Stimulated activated naive CD8-positive, alpha-beta T cell treated with anti-CD3 and anti-CD28 coated beads, Interleukin-15, amount 100 ng/mL, for 72 hours (primary cell): Measurements from ENCODE around the gene OR3A2.
"Not testable (repeated sequence)": the region's sequence is repeated elsewhere in the genome, so short reads cannot be mapped to it uniquely, and the experiment has no call there.

Source experiments
- ATAC-seq: fragments of 150-1000 bp; cut with Tn5 transposase; 2 replicates; pipeline ENCODE4 v1.10.0; 2021; ENCODE audit warnings: mild to moderate bottlenecking, moderate library complexity
- DNase-seq, 2 donors: peaks; one replicate each; pipeline ENCODE4 v3.0.0; 2021 to 2022
- H3K27ac Mint-ChIP-seq, 2 donors: one replicate each; pipeline ENCODE4 v1.8.0; 2022; ENCODE audit warnings: mild to moderate bottlenecking in 2 of 2, mixed read lengths in 2 of 2, moderate library complexity in 2 of 2
- H3K27me3 Mint-ChIP-seq: one replicate; pipeline ENCODE4 v1.8.0; 2022; ENCODE audit warnings: mixed read lengths
- H3K4me1 Mint-ChIP-seq: one replicate; pipeline ENCODE4 v1.8.0; 2022; ENCODE audit warnings: mild to moderate bottlenecking, mixed read lengths
- H3K4me3 Mint-ChIP-seq, 2 donors: one replicate each; pipeline ENCODE4 v1.8.0; 2022; ENCODE audit warnings: mild to moderate bottlenecking in 2 of 2, mixed read lengths in 2 of 2, moderate library complexity in 1 of 2
- H3K9me3 Mint-ChIP-seq, 2 donors: one replicate each; pipeline ENCODE4 v1.8.0; 2022; ENCODE audit warnings: mixed read lengths in 2 of 2

Gene OR3A2

GRCh38 chr17:3385869-3386816 lies at the start of gene OR3A2:
Gene OR3A2, minus strand, starts transcription at chr17:3386308.
- ATAC-seq: peak; percentile 93
- peaks cover 20% of the 10 kb centered on the region for H3K27me3 Mint-ChIP-seq
- H3K4me3 Mint-ChIP-seq: peak within 1 kb of the TSS; percentile 68 to 92
- peak; percentile 39 to 67 for DNase-seq
- H3K9me3 Mint-ChIP-seq: no peaks in the 10 kb centered on the region
- H3K27ac Mint-ChIP-seq: peak within 1 kb of the TSS; percentile 38 to 92
- H3K4me1 Mint-ChIP-seq: no peaks in the 10 kb centered on the region

GRCh38 chr17:3433741-3434140 lies 47.6 kb upstream of the OR3A2 start, which contains the start of gene OR1E2:
Gene OR1E2, minus strand, starts transcription at chr17:3433841. Its CDS starts 0 bp downstream, at chr17:3433841.
- Mint-ChIP-seq H3K27ac (no peak within 1 kb of the TSS), H3K27me3 (peaks cover 8% of the 10 kb centered on the region), H3K4me3 (no peak within 1 kb of the TSS), H3K9me3 (peaks cover 5 to 13% of the 10 kb centered on the region in 2 donors), H3K4me1 (no peaks in the 10 kb centered on the region)
- DNase-seq: no peak
- ATAC-seq: no peak

- H3K27ac Mint-ChIP-seq, DNase-seq, H3K27me3 Mint-ChIP-seq, ATAC-seq, H3K4me1 Mint-ChIP-seq, H3K4me3 Mint-ChIP-seq: not testable (repeated sequence)
- H3K9me3 Mint-ChIP-seq: peaks cover 5 to 13% of the 10 kb centered on the region in 2 donors
These were observed 47.1 kb upstream of the OR3A2 start for GRCh38 chr17:3433215-3433614.

- DNase-seq (no peak), ATAC-seq (no peak)
- Mint-ChIP-seq H3K4me1 (no peaks in the 10 kb centered on the region), H3K9me3 (no peaks in the 10 kb centered on the region), H3K27ac (no peak overlapping the region), H3K4me3 (no peak overlapping the region), H3K27me3 (peaks cover 9% of the 10 kb centered on the region)
These were observed 32.1 kb upstream of the OR3A2 start for GRCh38 chr17:3418222-3418621.

- ATAC-seq: no peak
- Mint-ChIP-seq H3K27ac (no peak overlapping the region), H3K9me3 (no peaks in the 10 kb centered on the region), H3K4me1 (peaks cover 5% of the 10 kb centered on the region), H3K27me3 (peaks cover 26% of the 10 kb centered on the region), H3K4me3 (no peak overlapping the region)
- no peak for DNase-seq
These were observed 29.5 kb upstream of the OR3A2 start for GRCh38 chr17:3415610-3416009.

GRCh38 chr17:3412216-3412615 lies 26.1 kb upstream of the OR3A2 start:
- not testable (repeated sequence) for ATAC-seq, DNase-seq, H3K27ac Mint-ChIP-seq, H3K4me3 Mint-ChIP-seq, H3K4me1 Mint-ChIP-seq
- peaks cover 39% of the 10 kb centered on the region for H3K27me3 Mint-ChIP-seq
- H3K9me3 Mint-ChIP-seq: peaks cover 4 to 15% of the 10 kb centered on the region in 2 donors

- no peak for DNase-seq
- Mint-ChIP-seq H3K4me3 (no peak within 1 kb of the TSS), H3K27me3 (peaks cover 39% of the 10 kb centered on the region), H3K27ac (no peak within 1 kb of the TSS), H3K9me3 (peaks cover 4 to 22% of the 10 kb centered on the region in 2 donors), H3K4me1 (peaks cover 5% of the 10 kb centered on the region)
- no peak for ATAC-seq
These were observed 25.0 kb upstream of the OR3A2 start, which contains the start of gene OR3A3 for GRCh38 chr17:3411070-3411469. Gene OR3A3, plus strand, starts transcription at chr17:3411370.

GRCh38 chr17:3403856-3404255 lies 17.7 kb upstream of the OR3A2 start:
- H3K4me1 Mint-ChIP-seq, H3K27ac Mint-ChIP-seq, ATAC-seq, H3K4me3 Mint-ChIP-seq, DNase-seq, H3K27me3 Mint-ChIP-seq: not testable (repeated sequence)
- peaks cover 0 to 22% of the 10 kb centered on the region in 2 donors for H3K9me3 Mint-ChIP-seq

- Mint-ChIP-seq H3K4me3 (no peak overlapping the region), H3K9me3 (peaks cover 0 to 7% of the 10 kb centered on the region in 2 donors), H3K27ac (no peak overlapping the region), H3K27me3 (no peaks in the 10 kb centered on the region), H3K4me1 (no peaks in the 10 kb centered on the region)
- no peak for ATAC-seq
- no peak for DNase-seq
These were observed 15.7 kb upstream of the OR3A2 start for GRCh38 chr17:3401786-3402185.

GRCh38 chr17:3400055-3400454 lies 13.9 kb upstream of the OR3A2 start:
- Mint-ChIP-seq H3K9me3 (no peaks in the 10 kb centered on the region), H3K4me3 (no peak overlapping the region), H3K27ac (peak overlapping the region in 1 of 2 donors; percentile 2), H3K27me3 (peaks cover under 1% of the 10 kb centered on the region), H3K4me1 (no peaks in the 10 kb centered on the region)
- DNase-seq (no peak), ATAC-seq (no peak)

GRCh38 chr17:3398310-3398709 lies 12.2 kb upstream of the OR3A2 start, which contains the start of gene OR1E1:
Gene OR1E1, minus strand, starts transcription at chr17:3398410. Its CDS starts 0 bp downstream, at chr17:3398410.
- Mint-ChIP-seq H3K4me3 (no peak within 1 kb of the TSS), H3K27me3 (peaks cover 8% of the 10 kb centered on the region), H3K4me1 (no peaks in the 10 kb centered on the region), H3K9me3 (no peaks in the 10 kb centered on the region), H3K27ac (no peak within 1 kb of the TSS)
- no peak for DNase-seq
- no peak for ATAC-seq

- not testable (repeated sequence) for H3K27me3 Mint-ChIP-seq, H3K4me3 Mint-ChIP-seq, ATAC-seq, H3K9me3 Mint-ChIP-seq, H3K27ac Mint-ChIP-seq, DNase-seq, H3K4me1 Mint-ChIP-seq
These were observed 11.7 kb upstream of the OR3A2 start for GRCh38 chr17:3397801-3398200.

GRCh38 chr17:3389791-3390190 lies 3.7 kb upstream of the OR3A2 start:
- Mint-ChIP-seq H3K4me3 (no peak overlapping the region), H3K4me1 (no peaks in the 10 kb centered on the region)

GRCh38 chr17:3381957-3382356 lies 4.2 kb downstream of the OR3A2 start:
- Mint-ChIP-seq H3K9me3 (peaks cover 0 to 11% of the 10 kb centered on the region in 2 donors), H3K27me3 (peaks cover 26% of the 10 kb centered on the region), H3K4me3 (no peak overlapping the region), H3K4me1 (no peaks in the 10 kb centered on the region), H3K27ac (no peak overlapping the region)
- DNase-seq (no peak), ATAC-seq (no peak)

More at GRCh38 chr17:3389791-3390190, 3.7 kb upstream of the OR3A2 start:
- Mint-ChIP-seq H3K27me3 (peaks cover 36% of the 10 kb centered on the region), H3K9me3 (peaks cover 0 to 4% of the 10 kb centered on the region in 2 donors), H3K27ac (no peak overlapping the region)
- ATAC-seq (no peak), DNase-seq (no peak)

GRCh38 chr17:3378321-3378720 lies 7.8 kb downstream of the OR3A2 start:
- ATAC-seq (no peak), DNase-seq (no peak)
- Mint-ChIP-seq H3K4me1 (no peaks in the 10 kb centered on the region), H3K27ac (no peak overlapping the region), H3K9me3 (peaks cover 0 to 45% of the 10 kb centered on the region in 2 donors), H3K4me3 (no peak overlapping the region), H3K27me3 (peaks cover 10% of the 10 kb centered on the region)

- not testable (repeated sequence) for DNase-seq, H3K27me3 Mint-ChIP-seq, H3K27ac Mint-ChIP-seq, H3K4me3 Mint-ChIP-seq, H3K4me1 Mint-ChIP-seq, ATAC-seq
- peaks cover 15 to 63% of the 10 kb centered on the region in 2 donors for H3K9me3 Mint-ChIP-seq
These were observed 14.9 kb downstream of the OR3A2 start for GRCh38 chr17:3371167-3371566.
